ENCODE results near the gene MTERF4. TPM values are rescaled to one million over a fixed set of nuclear protein-coding genes. Genes with fewer than 3 reads are reported as not detected.

The MTERF4 gene
- total RNA-seq, 2 donors from 2014 or later: 24.6 to 39.4 TPM

DNA sequence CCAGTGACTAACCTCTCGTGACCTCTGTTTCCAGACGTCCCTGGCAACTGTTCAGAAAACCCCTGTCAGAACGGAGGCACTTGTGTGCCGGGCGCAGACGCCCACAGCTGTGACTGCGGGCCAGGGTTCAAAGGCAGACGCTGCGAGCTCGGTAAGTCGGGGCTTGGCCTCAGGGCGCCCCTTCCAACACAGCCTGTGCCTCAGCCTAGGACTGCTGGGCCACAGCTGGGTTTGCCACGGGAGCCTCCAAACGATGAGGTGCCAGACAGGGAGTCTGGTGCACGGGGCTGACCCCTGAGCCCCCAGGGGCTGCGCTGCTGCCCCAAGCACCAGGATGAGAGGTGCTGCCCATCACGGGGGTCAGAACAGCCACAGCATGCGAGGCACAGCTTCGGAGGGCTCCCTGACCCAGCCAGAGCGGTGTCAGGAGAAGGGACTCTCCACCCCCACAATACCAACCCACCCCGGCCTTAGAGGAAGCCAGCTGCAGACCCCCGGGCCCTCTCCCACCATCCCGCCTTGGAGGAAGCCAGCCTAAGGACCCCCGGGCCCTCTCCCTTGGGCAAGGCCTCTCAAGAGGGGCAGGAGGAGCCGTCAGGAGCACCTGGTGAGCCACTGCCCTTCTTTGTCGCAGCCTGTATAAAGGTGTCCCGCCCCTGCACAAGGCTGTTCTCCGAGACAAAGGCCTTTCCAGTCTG lies 20.3 kb downstream of the MTERF4 start:
- Histone ChIP-seq H3K4me1 (ENCODE audit: control insufficient read depth in 1 of 2, low read depth in 2 of 2) (no peaks in the 10 kb centered on the region), H3K36me3 (peaks cover 5% of the 10 kb centered on the region)

GRCh38 chr2:241081190-241081642 lies 20.9 kb downstream of the MTERF4 start:
- Histone ChIP-seq H3K9me3 (no peaks in the 10 kb centered on the region), H3K27me3 (replicated peaks; ENCODE audit: insufficient read depth) (no peaks in the 10 kb centered on the region), H3K27ac (no peak overlapping the region), H3K4me3 (no peak overlapping the region), H3K36me3 (peaks cover 3% of the 10 kb centered on the region), H3K4me1 (ENCODE audit: control insufficient read depth in 1 of 2, low read depth in 2 of 2) (no peaks in the 10 kb centered on the region)
- DNase-seq (ENCODE audit: low spot score) (no peak), ATAC-seq (ENCODE audit: insufficient number of reproducible peaks, low FRiP score, low read depth) (no peak)
- TF ChIP-seq, protein P1, sequence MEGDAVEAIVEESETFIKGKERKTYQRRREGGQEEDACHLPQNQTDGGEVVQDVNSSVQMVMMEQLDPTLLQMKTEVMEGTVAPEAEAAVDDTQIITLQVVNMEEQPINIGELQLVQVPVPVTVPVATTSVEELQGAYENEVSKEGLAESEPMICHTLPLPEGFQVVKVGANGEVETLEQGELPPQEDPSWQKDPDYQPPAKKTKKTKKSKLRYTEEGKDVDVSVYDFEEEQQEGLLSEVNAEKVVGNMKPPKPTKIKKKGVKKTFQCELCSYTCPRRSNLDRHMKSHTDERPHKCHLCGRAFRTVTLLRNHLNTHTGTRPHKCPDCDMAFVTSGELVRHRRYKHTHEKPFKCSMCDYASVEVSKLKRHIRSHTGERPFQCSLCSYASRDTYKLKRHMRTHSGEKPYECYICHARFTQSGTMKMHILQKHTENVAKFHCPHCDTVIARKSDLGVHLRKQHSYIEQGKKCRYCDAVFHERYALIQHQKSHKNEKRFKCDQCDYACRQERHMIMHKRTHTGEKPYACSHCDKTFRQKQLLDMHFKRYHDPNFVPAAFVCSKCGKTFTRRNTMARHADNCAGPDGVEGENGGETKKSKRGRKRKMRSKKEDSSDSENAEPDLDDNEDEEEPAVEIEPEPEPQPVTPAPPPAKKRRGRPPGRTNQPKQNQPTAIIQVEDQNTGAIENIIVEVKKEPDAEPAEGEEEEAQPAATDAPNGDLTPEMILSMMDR (IDR thresholded peaks at IDR 0.05): no peak

More for the DNA sequence above, 20.3 kb downstream of the MTERF4 start:
- H3K9me3 ChIP-seq: no peaks in the 10 kb centered on the region
- H3K27ac ChIP-seq: no peak overlapping the region
- no peaks in the 10 kb centered on the region for H3K27me3 ChIP-seq (replicated peaks; ENCODE audit: insufficient read depth)
- TF ChIP-seq, protein P1 (IDR thresholded peaks at IDR 0.05): no peak
- H3K4me3 ChIP-seq: no peak overlapping the region
- ATAC-seq (ENCODE audit: insufficient number of reproducible peaks, low FRiP score, low read depth): no peak
- DNase-seq (ENCODE audit: low spot score): no peak

DNA sequence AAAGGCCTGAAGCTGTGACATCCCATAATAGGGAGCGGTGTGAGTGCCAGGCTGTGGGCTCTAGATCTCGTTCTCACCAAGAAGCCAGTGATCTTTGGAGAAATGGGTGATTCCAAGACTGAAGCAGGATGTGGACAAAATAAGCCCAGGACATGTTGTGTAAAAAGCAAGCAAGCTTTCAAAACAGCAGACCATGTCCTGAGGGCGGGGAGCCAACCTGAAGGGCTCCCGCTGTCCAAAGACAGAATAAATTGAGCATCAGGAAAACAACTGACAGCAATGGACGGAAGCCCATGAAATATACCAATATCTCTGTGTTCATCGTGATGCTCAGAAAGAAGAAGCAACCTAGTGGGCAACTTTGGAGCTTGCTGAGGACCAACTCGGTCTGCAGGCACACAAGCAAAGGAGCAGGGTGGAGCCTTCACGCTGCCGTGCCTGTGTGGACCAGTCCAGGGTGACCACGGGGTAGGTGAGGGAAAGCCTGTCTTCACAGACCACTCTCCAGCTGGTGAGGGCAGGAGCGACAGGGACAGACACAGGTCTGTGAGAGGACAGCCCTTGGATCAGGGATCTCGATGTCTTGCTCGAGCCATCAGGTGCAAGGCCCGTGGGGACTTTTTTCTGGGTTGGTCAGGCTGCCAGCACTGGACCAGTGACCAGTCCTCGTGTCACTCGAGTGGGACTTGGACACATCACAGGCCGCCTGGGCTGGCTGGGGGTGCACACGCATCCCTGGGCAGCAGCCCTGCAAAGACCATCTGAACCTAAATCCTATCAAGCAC lies 21.5 kb downstream of the MTERF4 start:
- no peak overlapping the region for H3K4me3 ChIP-seq
- no peaks in the 10 kb centered on the region for H3K9me3 ChIP-seq
- no peaks in the 10 kb centered on the region for H3K4me1 ChIP-seq (ENCODE audit: control insufficient read depth in 1 of 2, low read depth in 2 of 2)
- H3K27me3 ChIP-seq (replicated peaks; ENCODE audit: insufficient read depth): no peaks in the 10 kb centered on the region
- H3K36me3 ChIP-seq: peaks cover 1% of the 10 kb centered on the region
- H3K27ac ChIP-seq: no peak overlapping the region
- DNase-seq (ENCODE audit: low spot score): no peak
- TF ChIP-seq, protein P1 (IDR thresholded peaks at IDR 0.05): no peak
- ATAC-seq (ENCODE audit: insufficient number of reproducible peaks, low FRiP score, low read depth): no peak

- H3K27me3 ChIP-seq (replicated peaks; ENCODE audit: insufficient read depth): no peaks in the 10 kb centered on the region
- DNase-seq (ENCODE audit: low spot score) (no peak), ATAC-seq (ENCODE audit: insufficient number of reproducible peaks, low FRiP score, low read depth) (no peak)
- no peaks in the 10 kb centered on the region for H3K9me3 ChIP-seq
- no peak overlapping the region for H3K27ac ChIP-seq
- H3K4me3 ChIP-seq: no peak overlapping the region
- peaks cover 46% of the 10 kb centered on the region for H3K36me3 ChIP-seq
- no peaks in the 10 kb centered on the region for H3K4me1 ChIP-seq (ENCODE audit: control insufficient read depth in 1 of 2, low read depth in 2 of 2)
- TF ChIP-seq, protein P1 (IDR thresholded peaks at IDR 0.05): no peak
Measured at GRCh38 chr2:241074901-241075540, 27.1 kb downstream of the MTERF4 start.

All from thoracic aorta (tissue), 2 donors.